GM19239 (cell line): Measurements from ENCODE around the gene COMMD10.

Experiments used
- DNase-seq: peaks from one replicate; pipeline ENCODE4 v3.0.0; 2011; ENCODE audit warnings: low spot score; ENCODE audit not compliant: insufficient read length
- FAIRE-seq: peaks from 2 replicates; lab custom pipeline; 2011; peaks lifted over from hg19 to GRCh38; lab: Jason Lieb, UNC

COMMD10 gene

DNA sequence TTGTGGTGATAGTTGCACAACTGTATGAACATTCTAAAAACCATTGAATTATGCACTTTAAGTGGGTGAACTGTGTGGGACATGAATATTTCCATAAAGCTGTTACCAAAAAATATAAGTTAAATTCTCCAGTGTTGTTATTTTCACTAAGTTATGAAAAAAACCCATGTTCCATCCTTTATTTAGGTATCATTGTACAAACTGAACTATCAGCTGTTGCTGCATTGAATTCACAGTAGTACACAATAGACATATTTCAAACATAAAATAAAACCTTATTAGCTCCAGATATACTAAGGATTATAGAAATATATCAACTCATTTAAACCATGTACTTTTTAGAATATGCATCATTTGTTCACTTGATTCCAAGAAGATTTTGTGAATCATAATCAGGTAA, 192.1 kb downstream of the COMMD10 start:
- DNase-seq (no peak), FAIRE-seq (no peak)

DNA sequence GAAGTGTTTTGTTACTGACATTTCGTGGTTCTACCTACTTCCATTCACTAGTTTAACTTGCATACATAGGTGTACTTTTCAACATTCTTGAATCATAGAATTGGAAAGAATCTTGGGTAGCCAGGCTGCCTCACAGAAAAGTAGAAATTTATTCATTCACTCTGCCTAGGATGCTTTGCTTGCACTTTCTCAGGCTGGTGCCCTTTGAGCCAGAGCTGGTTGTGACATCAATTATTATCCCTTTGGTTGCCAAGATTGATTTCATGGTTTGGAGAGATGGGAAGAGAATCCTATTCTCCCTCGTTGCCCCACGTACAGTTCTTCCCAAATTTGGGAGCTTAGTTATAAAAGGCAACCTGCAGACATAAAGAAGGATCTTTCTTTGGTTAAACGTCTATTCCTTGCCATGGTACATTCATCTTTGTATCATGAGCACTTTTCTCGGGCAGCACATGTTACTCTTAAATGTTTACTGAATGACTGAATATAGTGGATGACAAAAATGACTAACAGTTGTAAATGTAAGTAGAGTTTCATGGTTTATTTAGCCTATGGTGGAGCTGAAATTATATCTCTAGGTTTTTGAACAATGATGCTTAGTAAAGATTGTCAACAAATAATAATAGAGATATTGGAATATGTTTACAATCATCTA, 195.5 kb downstream of the COMMD10 start:
- DNase-seq (no peak), FAIRE-seq (no peak)

DNA sequence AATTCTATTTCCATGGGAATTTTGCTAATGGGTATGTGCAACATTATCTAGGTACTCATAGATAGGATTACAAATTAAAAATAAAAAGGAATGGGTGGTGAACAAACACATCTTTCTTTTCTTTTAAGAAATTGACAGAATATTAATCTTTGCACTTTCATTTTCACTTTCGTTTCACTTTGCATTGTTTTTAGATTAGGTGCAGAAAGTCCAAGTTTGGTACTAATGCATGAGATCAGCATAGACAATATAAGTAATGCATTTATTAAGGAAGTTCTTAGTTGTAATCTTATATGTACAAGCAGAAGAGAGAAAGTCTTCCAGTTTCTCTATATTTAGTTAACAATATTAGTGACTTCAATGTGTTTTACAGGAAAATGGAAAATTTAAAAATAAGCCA, 196.5 kb downstream of the COMMD10 start:
- no peak for FAIRE-seq

DNA sequence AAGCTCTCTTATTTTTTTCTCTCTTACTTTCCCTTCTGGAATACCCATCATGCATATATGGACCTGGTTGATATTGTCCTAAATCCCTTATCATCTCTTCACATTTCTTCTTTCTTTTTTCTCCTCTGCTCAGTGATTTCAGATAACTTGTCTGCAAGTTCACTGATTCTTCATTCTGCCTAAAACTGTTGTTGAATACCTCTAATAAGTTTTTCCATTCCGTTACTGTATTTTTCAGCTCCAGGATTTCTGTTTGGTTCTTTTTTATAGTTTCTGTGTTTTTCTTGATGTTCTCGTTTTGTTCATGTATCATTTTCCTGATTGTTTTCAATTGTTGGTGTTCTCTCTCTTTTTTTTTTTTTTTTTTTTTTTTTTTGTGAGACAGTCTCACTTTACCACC, 203.7 kb downstream of the COMMD10 start:
- FAIRE-seq (no peak), DNase-seq (no peak)

More for the DNA sequence above, 196.5 kb downstream of the COMMD10 start:
- no peak for DNase-seq

DNA sequence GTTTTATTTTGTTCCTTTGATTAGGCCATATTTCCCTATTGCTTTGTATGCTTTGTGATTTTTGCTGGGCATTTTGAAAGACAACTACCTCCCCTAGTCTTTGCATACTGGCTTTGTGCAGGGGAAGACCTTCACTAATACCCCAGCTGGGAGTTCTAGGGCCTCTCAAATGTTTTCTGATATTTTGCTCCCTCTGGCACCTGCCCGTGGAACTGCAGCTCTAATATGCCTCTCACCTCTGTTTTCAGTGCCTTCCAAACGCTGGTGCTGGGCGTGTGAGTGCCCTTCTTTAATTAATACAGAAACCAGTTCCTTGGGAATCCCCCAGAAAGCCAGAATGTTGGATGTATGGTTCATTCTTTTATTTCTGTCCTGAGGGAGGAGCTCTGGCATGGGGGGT, 204.5 kb downstream of the COMMD10 start:
- FAIRE-seq (no peak), DNase-seq (no peak)

DNA sequence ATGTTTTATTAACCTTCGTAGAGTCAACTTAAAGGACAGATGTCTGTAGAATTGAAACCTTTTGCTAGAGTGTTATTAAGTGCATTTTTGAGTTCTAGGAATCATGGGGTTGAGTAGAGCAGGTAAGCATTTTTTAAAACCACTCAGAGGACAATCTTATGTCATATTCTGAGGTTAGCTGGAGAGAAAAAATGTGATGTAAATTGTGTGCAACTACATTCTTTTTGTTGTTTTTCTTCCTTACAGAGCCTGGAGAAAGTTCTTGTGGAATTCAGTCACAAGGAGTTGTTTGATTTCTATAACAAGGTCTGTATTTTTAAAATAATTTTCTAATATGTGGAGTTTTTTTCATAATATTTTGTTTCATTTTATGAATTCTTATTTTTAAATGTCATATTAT, 206.4 kb downstream of the COMMD10 start:
- FAIRE-seq: no peak
- DNase-seq: no peak

DNA sequence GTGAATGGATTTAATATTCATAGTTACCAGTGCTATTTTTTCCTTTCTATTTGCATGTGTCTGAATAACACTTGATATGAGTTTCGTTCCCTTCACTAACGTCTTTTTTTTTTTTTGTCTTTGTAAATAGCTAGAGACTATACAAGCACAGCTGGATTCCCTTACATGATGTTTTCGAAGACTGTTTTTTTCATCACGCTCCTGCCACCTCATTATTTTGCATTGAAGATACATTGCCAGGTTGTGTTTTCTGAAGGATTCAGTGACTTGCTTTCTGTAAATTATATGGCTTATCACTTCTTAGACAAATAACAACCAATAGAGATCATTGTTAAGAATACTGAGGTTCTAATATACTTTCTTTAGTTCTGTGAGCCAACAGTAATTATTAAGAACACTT, 207.5 kb downstream of the COMMD10 start:
- FAIRE-seq (no peak), DNase-seq (no peak)

DNA sequence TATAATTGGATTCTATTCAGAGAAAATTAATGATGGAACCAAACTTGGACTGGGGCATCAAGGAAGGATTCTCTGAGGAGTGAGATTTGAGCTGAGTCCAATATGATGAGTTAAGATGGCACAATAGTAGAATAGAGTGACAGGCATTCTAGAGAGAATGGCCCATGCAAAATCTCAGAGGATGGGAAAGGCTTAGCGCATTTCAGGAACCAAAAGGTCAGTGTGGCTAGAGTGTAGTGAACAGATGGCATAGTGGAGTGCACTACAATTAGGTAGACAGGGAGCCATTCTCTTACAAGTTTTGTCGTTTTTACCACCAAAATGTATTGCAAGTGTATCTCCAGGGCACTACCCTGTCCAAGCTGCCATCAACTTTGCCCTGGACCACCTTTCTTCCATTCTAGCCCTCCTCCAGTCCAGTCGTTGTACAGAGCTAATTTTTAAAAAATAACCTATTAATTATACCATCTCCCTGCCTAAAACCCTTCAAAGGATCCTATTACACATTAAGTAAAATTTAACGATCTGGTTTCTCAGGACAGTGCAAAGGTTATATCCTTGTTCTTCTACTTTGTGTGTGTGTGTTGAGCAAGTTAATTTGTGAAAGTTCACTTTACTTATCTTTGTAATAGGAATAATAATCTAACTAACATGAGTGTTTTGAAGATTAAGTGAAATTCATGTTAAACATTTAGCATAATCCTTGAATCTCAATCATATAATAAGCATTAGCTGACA, 211.7 kb downstream of the COMMD10 start:
- no peak for DNase-seq
- FAIRE-seq: no peak

DNA sequence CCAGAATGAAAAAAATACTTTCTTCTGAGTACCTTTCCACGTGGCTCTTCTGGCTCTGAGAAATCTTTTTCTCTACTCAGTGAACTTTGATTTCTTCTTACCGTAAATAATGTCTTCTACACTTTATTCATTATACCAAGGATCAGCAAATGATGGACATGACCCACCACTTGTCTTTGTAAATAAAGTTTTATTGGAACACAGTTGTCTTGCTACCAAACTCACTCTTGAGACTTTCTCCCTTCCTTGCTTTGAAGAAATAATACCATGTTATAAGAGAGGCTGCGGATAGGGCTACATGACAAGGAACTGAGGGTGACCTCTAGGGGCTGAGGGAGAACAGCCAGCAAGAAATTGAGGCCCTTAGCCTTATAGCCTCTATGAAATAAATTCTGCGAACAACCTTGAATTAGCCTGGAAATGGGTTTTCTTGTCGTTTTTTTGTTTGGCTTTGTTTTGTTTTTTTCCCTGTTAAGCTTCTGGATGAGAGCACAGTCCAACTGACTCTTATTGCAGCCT, 212.5 kb downstream of the COMMD10 start:
- DNase-seq (no peak), FAIRE-seq (peak; percentile 4)

DNA sequence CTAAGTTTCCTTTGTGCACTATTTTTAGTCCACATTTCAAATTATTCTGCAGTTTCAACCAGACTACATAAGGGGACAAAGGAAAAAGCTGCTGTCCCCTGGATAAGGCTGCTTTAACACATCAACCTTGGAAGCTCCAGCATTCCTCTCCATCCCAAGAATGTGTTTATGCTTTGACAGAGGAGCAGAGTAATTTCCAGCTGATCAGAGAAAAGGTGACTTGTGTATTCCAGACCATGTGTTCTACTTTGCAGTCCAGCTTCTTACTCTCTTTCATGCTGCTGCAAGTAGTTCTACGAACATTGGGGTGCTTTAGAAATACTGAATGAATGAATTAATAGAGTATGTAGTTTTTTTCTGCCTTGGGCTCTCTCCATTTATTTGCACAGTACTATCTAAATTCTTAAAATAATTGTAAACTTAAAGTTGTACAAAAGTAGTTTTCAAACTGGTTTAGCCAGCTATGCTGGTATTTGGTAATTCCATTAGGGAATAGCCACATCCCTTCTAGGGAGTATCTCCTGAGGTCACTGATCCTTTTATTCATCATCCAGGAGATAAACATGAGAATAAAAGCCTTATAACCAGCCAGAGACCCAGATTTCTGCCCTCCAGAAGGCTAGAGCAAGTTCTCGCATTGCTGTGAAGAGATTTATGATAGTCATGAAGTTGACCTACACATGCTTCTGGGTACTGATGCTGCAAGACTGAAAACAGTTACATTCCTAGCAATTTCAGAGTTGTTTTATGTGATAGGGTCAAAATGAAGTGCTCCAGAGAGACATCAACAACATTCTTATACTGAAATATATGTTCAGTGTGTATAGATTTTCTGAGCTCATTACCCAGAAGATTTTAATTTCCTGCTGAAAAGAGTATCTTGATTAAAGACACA, 215.2 kb downstream of the COMMD10 start:
- DNase-seq (no peak), FAIRE-seq (no peak)

DNA sequence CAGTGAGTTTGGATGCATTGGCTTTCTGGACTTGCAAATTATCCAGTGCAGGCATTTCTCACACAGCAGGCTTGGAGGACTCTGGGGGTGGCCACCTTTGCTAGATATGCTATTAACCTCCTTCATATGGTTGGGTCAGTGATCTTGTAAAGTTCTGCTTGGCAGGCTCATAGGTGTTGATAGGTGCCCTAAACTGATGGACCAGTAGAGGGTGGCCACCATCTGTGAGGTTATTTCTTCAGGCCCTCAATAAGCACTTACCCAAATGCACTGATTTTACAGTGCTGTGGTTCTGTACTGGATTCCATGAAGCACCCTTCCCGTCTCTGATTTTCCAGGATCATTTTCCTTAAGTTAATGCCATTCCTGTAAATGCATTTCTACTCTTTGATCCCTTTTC, 216.3 kb downstream of the COMMD10 start:
- FAIRE-seq: no peak
- no peak for DNase-seq

DNA sequence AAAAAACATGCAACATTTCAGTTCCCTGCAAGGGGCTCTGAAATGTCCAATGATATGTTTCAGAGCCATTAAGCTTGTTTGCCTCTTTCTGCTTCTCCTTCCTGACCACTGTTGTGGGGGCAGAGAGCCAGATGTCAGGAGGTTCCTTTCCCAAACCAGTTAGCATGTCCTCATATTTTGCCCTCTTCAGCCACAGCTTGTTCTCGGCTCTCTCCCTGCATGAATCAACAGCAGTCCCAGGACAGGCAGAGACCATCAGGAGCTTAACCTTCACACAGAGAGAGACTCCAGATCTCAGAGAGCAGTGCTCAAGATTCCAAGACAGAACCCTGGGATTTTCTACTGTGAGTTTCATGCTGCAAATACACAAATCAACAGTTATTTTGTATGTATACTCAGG, 218.5 kb downstream of the COMMD10 start:
- no peak for FAIRE-seq

DNA sequence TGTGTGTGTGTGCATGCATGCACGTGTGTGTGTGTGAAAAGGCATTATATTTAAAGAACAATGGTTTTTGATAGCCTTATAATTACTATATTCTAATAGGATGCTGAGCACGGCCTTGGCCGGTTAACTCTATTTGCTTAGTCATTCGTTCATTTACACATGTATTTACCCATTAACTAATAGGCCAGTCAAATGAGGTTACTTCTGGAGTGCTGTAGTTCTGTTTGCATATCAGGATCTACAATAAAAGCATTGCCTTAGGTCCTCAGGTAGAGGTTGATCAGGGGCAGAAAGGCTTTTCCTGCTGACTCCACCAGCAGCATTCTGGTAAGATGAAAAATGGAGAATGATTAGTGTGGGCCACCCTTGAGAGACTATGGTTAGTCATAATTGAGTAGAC, 219.0 kb downstream of the COMMD10 start:
- no peak for FAIRE-seq
- no peak for DNase-seq

More for the DNA sequence above, 218.5 kb downstream of the COMMD10 start:
- no peak for DNase-seq

DNA sequence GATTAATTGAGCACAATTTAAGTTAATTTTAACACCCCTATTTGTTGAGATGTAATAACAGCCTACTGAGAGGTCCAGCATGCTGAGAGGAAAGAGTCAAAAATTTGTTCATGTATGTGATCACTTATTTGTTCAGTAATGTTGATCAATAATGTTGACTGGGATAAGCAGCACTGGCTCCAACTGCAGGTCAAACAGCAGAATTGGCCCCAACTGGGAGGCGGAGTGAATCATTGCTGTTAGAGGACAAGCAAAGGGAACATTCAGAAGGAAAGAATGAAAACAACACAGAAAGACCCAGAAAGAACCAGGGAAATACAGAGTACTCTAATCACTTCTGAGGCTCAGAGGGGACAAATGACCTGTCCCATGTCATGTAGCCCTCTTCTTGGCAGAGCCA, 221.1 kb downstream of the COMMD10 start:
- no peak for DNase-seq

DNA sequence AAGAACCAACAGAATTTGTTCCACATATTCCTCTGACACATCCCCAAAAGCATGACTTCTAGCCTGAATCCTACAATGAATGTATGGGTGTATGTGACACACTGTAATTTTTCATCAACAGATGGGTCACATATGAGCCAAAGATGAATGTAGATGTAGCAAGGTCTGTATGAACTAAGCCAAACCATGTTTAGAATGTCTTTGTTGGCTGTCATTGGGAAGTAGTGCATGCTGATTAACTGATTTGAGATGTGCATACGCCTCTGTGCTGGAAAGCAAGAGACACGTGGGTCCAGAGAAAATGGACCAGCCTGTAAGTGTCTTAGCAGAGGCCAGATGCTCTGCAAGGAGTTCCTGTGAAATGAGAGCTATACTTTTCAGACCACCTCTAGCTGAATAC, 222.0 kb downstream of the COMMD10 start:
- FAIRE-seq (no peak), DNase-seq (no peak)

More for the DNA sequence above, 221.1 kb downstream of the COMMD10 start:
- no peak for FAIRE-seq

DNA sequence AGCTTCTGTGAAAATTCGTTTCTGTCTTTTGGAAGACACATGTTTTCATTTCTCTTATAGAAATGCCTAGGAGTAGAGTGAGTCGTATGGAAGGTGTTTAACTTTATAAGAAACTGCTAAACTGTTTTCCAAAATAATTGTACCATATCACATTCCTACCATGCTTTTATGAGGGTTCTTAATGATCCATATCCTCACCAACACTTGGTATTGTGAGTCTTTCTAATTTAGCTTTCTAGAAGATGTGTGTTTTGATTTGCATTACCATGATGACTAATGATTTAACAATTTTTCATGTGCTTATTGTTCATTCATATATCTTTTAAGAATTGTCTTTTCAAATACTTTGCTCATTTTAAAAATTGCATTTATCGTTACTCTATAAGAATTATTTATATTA, 223.6 kb downstream of the COMMD10 start:
- FAIRE-seq: no peak
- no peak for DNase-seq

DNA sequence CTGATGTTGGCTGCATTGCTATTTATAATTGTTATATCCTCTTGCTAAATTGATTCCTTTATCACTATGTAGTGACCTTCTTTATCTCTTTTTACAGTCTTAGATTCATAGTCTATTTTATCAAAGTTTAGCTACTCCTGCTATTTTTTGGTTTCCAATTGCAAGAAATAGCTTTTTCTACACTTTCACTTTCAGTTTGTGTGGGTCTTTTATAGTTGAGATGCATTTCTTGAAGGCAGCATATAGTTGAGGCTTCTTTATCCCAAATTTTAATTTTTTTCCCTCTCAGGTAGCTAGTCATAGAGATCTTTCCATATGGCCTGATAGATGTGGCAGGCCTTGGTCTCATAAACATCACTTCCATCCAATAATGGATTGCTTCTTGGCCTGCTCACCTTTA, 228.5 kb downstream of the COMMD10 start:
- FAIRE-seq (peak; percentile 14), DNase-seq (no peak)

DNA sequence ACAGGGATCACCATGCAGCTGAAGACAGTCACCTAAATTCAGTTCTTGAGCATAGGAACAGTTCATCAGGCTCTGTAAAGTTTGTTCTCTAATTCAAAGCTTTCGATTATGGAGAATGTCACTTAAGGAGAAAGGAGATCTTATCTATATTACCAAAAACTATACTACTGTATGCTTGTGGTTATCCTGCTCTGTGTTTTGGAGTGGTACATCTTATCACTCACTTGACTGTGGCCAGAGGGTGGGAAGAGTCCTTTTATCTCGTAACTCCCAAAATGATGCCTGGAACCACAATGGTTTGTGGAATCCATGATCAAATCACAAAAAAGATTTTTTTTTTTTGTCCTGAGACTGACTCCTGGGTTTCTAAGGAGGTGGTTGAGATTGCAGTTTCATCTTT, 230.7 kb downstream of the COMMD10 start:
- FAIRE-seq (no peak), DNase-seq (no peak)

DNA sequence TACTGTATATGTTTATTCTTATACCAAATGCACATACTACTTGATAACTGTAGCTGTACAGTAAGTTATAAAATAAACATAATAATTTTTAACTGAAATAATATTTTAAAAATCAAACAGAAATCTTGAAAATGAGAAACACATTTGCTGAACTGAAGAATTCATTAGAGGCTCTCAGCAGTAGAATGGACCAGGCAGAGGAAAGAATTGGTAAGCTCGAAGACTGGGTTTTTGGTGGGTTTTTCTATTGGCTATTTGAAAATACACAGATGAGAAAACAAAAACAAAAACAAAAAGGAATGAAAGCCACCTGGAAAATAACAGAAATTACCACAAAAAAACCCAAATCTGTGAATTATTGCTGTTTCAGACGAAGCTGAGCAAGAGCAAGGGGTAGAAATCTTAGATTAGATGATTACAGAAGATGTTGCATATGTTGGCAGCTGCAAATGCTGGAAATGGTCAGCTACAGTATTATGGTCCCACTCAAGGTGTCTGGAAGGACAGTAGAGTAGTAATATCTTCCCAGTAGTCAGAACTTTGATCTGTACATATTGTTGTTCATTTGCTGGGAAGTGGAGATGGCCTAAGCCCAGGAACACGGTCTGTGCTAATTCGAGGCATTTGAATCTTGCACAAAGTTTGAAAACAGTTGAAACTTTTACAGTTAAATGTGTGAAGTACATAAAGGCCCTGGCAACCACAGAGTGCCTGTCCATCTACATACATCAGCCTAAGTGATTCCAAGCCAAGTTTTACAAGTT, 233.4 kb downstream of the COMMD10 start:
- FAIRE-seq: peak; percentile 4
- no peak for DNase-seq

DNA sequence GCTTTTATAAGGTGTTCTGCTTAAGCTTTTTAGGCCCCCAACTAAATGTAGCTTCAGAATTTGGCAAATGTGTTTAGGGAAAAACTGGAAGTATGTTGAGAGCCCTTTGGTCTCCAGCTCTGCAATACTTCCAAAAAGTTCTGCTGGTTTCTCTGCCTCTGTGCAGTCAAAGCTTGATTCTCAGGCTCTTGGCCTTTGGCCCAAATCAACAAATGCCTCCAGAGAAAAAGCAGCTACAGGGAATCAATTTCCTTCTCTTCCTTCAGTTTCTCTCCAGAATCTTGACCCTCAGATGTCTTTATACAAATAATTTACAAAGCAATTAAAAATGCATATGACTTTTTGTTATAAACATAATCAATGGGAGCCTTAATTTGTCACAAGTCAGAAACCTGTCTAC, 235.7 kb downstream of the COMMD10 start:
- no peak for DNase-seq
- FAIRE-seq: no peak
